WERI-Rb-1 (cell line): ENCODE data around the gene CEACAM21.

Experiments used
- DNase-seq: peaks from one replicate; pipeline ENCODE4 v3.0.0-alpha.2; 2020
- H3K27ac ChIP-seq: fragments of 250-450 bp; sonication (Bioruptor Pico); 2 replicates; pipeline ENCODE4 v1.5.1; 2020; ENCODE audit warnings: mild to moderate bottlenecking, moderate library complexity
- H3K27me3 ChIP-seq: fragments of 250-450 bp; sonication (Bioruptor Pico); 2 replicates; pipeline ENCODE4 v1.5.1; 2021; ENCODE audit warnings: mild to moderate bottlenecking, low read depth, moderate library complexity; ENCODE audit not compliant: insufficient read depth, severe bottlenecking
- H3K36me3 ChIP-seq: fragments of 250-450 bp; sonication (Bioruptor Pico); 2 replicates; pipeline ENCODE4 v1.5.1; 2020; ENCODE audit warnings: mild to moderate bottlenecking, moderate library complexity
- H3K4me3 ChIP-seq: 2 replicates; pipeline ENCODE4 v1.5.1; 2011; ENCODE audit warnings: low read depth, mild to moderate bottlenecking, control low read depth, low read length
- H3K9me3 ChIP-seq: fragments of 250-450 bp; sonication (Bioruptor Pico); 2 replicates; pipeline ENCODE4 v1.5.1; 2021; ENCODE audit warnings: mild to moderate bottlenecking, moderate library complexity; ENCODE audit not compliant: severe bottlenecking
- TF ChIP-seq, protein P1 (sequence below): IDR thresholded peaks from 2 replicates; pipeline ENCODE4 v1.5.1; 2011; ENCODE audit warnings: low read depth, mild to moderate bottlenecking, control low read depth, inconsistent platforms, low read length

Gene CEACAM21

DNA sequence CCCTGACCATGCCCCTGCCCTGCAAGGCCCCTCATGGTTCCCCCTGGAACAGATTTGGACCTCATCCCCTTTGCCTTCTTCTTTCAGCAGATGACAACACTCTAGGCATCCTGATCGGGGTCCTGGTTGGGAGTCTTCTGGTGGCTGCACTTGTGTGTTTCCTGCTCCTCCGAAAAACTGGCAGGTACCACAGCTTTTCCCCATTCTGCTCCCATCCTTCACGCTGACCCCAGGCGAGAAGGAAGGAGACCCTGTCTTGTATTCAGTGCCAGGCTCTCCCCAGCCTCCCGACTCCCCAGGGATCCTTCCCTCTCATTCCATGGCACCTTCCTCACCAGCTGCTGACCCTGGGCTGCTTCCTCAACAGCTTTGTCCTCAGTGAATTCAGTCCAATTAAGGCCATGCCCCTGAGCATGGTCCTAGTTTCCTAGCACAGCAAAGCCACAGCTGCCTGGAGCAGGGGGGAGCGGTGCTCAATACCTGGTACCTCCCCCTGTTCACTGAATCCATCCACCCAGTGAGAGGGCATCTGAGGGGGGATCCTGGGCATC is 8.4 kb downstream of the CEACAM21 start:
- TF ChIP-seq, protein P1, sequence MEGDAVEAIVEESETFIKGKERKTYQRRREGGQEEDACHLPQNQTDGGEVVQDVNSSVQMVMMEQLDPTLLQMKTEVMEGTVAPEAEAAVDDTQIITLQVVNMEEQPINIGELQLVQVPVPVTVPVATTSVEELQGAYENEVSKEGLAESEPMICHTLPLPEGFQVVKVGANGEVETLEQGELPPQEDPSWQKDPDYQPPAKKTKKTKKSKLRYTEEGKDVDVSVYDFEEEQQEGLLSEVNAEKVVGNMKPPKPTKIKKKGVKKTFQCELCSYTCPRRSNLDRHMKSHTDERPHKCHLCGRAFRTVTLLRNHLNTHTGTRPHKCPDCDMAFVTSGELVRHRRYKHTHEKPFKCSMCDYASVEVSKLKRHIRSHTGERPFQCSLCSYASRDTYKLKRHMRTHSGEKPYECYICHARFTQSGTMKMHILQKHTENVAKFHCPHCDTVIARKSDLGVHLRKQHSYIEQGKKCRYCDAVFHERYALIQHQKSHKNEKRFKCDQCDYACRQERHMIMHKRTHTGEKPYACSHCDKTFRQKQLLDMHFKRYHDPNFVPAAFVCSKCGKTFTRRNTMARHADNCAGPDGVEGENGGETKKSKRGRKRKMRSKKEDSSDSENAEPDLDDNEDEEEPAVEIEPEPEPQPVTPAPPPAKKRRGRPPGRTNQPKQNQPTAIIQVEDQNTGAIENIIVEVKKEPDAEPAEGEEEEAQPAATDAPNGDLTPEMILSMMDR: no peak
- H3K27me3 ChIP-seq: peaks cover 74% of the 10 kb centered on the region
- DNase-seq: no peak
- peaks cover 33% of the 10 kb centered on the region for H3K9me3 ChIP-seq
- no peak overlapping the region for H3K4me3 ChIP-seq
- H3K36me3 ChIP-seq: no peaks in the 10 kb centered on the region
- H3K27ac ChIP-seq: no peak overlapping the region

DNA sequence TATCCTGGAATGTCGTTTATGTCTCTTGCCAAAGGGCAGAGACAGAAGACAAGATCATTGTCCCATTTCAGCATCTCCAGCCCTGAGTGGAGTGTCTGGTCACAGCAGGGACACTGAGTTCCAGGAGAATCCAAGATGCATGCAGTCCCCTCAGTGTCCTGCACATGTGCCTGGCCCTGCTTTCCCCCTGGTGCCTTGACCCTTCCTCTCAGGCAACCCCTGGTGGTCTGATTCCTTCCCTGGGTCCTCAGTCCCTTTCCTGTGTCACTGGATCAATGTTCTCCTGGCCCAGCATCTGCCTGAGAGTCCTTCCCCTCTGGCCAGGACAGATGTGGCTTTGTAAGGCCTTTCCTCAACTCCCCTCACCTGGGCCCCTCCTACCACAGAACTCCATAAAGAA is 9.0 kb downstream of the CEACAM21 start:
- peaks cover 73% of the 10 kb centered on the region for H3K27me3 ChIP-seq
- no peak for DNase-seq

DNA sequence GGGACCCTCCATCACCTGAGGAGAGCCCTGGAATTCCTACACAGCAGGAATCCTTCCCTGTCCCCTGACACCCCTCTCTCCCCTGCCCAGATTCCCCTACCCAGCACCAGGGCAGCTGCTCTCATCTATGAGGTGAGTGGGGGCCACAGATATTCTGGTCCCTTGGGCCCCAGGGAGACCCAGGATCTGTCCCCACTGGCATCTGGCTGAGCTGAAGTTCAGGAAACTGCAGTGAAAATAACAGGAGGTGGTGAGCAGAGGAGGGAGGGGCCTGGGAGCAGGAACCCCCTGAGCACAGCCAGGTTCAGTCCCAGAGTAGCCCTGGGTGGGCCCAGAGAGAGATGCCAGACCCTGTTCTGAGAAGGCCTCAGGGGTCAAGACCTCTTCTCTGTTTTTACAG is 10.1 kb downstream of the CEACAM21 start:
- TF ChIP-seq, protein P1: no peak
- Histone ChIP-seq H3K4me3 (no peak overlapping the region), H3K27ac (no peak overlapping the region), H3K36me3 (no peaks in the 10 kb centered on the region), H3K9me3 (peaks cover 24% of the 10 kb centered on the region), H3K27me3 (peaks cover 73% of the 10 kb centered on the region)
- no peak for DNase-seq

More for the DNA sequence above, 9.0 kb downstream of the CEACAM21 start:
- Histone ChIP-seq H3K4me3 (no peak overlapping the region), H3K36me3 (no peaks in the 10 kb centered on the region), H3K27ac (no peak overlapping the region), H3K9me3 (peaks cover 33% of the 10 kb centered on the region)
- TF ChIP-seq, protein P1: no peak

DNA sequence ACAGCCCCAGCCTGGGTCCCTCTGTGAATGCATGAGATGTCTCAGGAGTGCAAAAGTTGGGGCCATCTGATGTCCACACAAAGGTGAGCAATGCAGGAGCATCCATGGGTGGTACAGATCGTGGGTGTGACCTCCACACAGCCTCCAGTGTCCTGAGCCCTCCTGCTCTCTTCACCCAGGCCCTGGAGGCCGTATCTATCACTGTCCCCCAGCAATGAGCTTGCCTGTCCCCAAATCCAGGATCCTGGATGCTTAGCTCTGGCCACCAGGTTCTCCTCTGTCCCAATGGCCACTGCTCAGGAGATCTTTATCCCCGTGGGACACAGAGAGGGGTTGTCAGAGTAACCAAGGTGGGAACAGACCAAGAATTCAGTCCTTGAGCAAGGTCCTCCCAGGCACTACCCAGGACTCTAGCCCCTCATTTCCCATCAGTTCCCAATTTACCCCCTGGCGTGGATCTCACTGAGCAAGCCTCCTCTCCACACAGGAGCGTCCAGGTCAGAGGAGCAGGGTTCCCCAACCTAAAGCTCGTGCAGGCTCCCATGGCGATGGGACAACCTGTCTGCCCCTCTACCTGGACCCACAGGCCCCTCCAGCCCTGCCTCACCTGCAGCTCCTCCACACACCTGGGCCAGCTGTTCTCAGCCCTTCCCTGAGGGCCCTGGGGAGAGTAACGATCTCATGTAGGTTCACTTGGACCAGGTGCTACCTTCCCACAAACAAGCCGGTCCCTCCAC is 11.3 kb downstream of the CEACAM21 start:
- H3K9me3 ChIP-seq: peaks cover 13% of the 10 kb centered on the region
- no peak overlapping the region for H3K4me3 ChIP-seq
- no peak overlapping the region for H3K27ac ChIP-seq
- H3K27me3 ChIP-seq: peaks cover 73% of the 10 kb centered on the region
- H3K36me3 ChIP-seq: no peaks in the 10 kb centered on the region
- DNase-seq: no peak
- TF ChIP-seq, protein P1: no peak

DNA sequence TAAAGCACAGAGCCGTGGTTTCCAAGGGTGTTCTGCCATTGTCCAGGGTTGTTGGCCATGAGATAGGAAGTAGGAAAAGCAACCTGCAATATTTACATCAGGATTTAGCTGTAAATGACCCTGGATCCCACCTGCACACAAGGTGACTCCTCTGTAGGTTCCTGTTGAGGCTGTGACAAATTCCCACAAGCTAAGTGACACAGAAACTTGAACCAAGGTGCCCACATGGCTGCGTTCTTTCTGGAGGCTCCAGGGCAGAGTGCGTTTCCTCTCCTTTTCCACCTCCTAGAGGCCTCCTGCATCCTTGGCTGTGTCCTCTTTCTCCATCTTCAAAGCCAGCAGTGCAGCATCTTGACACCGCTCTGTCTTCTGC is 11.9 kb downstream of the CEACAM21 start:
- no peak overlapping the region for H3K4me3 ChIP-seq
- no peak overlapping the region for H3K27ac ChIP-seq
- no peak for DNase-seq
- no peaks in the 10 kb centered on the region for H3K36me3 ChIP-seq
- peaks cover 73% of the 10 kb centered on the region for H3K27me3 ChIP-seq
- TF ChIP-seq, protein P1: no peak
- peaks cover 7% of the 10 kb centered on the region for H3K9me3 ChIP-seq
